ENCODE data around the gene BTNL3.

BTNL3 gene

DNA sequence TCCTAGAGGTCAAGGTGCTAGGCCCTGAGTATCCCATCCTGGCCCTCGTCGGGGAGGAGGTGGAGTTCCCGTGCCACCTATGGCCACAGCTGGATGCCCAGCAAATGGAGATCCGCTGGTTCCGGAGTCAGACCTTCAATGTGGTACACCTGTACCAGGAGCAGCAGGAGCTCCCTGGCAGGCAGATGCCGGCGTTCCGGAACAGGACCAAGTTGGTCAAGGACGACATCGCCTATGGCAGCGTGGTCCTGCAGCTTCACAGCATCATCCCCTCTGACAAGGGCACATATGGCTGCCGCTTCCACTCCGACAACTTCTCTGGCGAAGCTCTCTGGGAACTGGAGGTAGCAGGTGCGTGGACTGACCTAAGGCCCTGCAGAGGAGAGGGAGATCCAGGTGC lies 59.3 kb downstream of the BTNL3 start:
- DNase-seq (ENCODE audit: low read depth in 2 of 2) = no peak

DNA sequence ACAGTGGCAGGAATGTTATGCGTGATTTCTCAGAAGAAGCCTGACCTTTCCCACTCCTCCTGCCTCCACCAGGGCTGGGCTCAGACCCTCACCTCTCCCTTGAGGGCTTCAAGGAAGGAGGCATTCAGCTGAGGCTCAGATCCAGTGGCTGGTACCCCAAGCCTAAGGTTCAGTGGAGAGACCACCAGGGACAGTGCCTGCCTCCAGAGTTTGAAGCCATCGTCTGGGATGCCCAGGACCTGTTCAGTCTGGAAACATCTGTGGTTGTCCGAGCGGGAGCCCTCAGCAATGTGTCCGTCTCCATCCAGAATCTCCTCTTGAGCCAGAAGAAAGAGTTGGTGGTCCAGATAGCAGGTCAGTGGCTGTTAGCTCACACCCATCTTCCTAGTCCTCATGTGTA lies 61.4 kb downstream of the BTNL3 start:
- no peak for DNase-seq (ENCODE audit: low read depth in 2 of 2)

DNA sequence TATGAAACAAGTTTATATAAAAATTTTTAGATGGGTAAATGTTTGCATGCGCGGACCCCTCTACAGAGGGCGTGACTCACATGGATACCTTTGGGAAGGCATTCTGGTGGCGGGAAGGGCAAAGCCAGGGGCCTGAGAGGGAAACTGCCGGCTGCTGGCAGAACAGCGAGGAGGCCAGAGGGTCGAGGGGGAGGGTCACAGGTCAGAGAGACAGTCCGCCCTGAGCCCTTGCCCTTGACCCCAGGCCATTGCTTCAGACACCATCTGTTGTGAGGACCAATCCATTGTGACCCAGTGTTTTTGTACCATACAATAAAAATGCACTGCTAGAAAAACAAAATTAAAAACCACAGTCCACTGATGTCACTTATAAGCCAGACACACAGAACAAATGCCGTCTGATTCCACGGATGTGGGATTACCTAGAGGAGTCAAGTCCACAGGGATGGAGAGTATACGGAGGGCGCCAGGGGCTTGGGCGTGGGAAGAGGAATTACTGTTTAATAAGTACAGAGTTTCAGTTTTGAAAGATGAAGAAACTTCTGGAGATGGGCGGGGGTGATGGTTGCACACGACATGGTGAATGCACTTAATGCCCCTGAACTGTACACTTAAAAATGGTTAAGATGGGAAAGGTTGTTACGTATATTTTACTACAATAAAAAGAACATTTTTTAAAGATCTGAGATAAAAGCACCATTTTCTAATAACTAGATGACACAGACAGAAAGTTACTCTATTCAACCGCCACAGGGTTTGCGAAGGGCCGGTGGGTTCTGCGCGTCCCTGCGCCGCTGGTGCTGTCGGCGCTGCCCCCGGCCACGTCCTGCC lies 63.4 kb downstream of the BTNL3 start:
- no peak for DNase-seq (ENCODE audit: low read depth in 2 of 2)

DNA sequence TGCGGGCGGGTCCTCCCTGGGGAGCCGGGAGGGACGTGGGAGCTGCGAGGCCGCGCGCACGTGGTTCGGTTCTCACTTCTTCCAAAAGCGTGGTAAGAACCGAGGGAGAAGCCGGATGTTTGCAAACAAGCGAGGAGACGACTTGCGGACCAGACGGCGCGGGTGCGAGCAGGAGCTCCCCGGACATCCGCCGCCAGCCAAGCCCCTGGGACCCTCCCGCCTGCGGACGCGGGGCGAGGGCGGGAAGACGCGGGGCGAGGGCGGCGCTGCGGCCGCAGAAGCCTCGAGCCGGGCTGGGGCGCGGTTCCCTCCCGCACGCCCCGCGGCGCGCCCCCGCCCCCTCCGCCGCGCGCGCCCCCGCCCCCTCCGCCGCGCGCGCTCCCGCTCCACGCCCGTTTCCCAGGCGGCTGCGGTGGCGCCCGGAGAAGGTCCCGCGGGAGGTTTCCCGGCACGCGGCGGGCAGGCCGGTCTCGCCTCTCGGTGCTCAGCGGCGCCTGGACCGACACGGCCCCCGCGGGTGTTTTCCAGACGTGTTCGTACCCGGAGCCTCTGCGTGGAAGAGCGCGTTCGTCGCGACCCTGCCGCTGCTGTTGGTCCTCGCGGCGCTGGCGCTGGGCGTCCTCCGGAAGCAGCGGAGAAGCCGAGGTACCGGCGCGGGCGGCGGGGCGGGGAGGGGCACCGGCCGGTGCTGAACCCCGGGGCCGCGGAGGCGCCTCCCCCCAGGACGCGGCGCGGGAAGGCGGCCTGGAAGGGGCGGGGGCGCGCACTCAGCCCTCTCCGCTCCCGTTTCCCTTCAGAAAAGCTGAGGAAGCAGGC lies 64.2 kb downstream of the BTNL3 start:
- no peak for DNase-seq (ENCODE audit: low read depth in 2 of 2)

DNA sequence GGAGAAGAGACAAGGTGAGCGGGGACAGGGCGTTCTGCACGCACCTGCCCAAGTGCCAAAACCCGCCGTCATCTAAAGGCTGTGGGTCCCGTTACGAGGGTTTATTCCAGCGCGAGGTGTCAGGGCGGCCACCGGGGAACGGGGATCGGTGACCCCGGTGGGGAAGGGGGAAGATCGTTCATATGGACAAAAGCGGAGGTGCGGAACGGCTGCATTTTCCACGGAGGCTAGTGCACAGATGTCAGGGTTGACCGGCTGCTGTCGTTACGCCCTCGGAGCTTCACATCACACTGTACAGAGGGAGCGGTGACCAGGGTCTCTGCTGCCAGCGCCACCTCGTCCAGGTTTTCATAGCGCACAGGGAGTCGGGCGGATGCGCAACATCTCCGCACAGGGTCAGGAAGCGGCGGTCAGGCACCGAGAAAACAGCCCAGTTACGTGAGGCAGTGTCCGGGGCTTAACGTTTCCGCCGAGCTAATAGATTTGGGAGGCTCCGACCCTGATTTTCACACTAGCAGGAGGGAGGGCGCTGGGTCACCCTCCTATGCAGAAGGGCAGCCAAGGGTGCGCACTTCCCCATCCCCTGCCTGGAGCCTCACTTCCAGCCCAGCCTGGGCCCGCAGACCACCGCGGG lies 65.0 kb downstream of the BTNL3 start:
- no peak for DNase-seq (ENCODE audit: low read depth in 2 of 2)

DNA sequence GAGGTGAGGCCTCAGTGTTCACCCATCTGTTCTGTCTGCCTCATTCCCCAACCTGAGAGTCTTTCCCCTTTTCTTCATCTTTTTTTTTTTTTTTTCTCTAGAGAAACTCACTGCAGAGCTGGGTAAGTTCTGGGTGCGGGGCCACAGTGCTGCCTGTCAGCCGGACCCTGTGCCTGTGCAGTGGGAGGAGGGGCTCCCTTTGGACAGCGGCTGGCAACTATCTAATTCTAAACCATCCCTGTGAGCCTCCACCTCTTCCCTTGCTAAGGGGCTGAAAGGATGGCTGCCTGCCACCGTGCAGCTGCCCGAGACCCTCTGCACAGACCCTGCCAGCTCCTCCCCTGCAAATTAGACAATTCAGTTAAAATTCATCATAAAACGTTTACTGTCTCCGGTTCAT lies 65.5 kb downstream of the BTNL3 start:
- no peak for DNase-seq (ENCODE audit: low read depth in 2 of 2)

DNA sequence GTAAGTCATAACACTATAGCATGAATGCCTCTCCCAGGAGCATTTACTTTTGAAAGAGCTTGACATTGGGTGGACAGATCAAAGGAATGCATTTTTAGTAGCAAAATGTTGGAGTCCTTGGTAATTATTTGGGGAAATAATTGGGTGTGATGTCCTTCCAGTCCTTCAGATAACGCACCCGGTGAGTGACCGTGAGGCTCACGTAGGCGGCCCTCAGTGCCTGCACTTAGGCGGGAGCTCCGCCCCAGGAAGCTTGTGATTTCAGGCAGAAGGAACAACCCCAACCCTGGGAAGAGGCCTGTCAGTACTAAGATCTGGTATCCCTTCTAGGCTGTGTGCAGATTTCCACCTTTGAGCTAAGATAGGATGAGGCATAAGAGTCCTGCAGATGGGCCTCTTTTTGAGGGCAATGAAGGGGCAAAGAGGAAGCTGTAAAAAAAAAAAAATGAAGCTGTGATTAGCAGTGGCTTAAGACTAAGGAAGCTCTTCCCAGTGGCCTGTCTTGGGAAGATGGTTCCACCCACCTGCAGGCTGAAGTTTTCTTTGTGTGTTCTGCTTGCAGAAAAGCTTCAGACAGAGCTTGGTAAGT lies 66.3 kb downstream of the BTNL3 start:
- no peak for DNase-seq (ENCODE audit: low read depth in 2 of 2)

Data from stimulated activated CD8-positive, alpha-beta memory T cell treated with anti-CD3 and anti-CD28 coated beads, Interleukin-7, amount 100 ng/mL, for 1 hour (primary cell).